Pancreas (tissue), 10 donors: Measurements from ENCODE around the gene GRIK1. TPM values are rescaled to one million over a fixed set of nuclear protein-coding genes. Genes with fewer than 3 reads are reported as not detected.

Source experiments
- ATAC-seq, 4 donors: fragments of 200-7000 bp; cut with Tn5 transposase; one replicate each; pipeline versions ENCODE4 v1.8.0 to v1.9.1; 2020; ENCODE audit warnings: mild to moderate bottlenecking in 4 of 4, moderate library complexity in 4 of 4
- DNase-seq, 6 donors: peaks; one replicate each; pipeline ENCODE4 v3.0.0-alpha.2; 2020
- FAIRE-seq: peaks from 2 replicates; lab custom pipeline; 2012; peaks lifted over from hg19 to GRCh38; lab: Jason Lieb, UNC
- H3K27ac ChIP-seq, 4 donors: fragments of 200-600 bp; sonication (generic); 1 replicate in 3 of 4; 2 replicates in 1 of 4; pipeline versions ENCODE4 v1.5.0 to v1.8.0; 2020
- H3K27me3 ChIP-seq, 4 donors: fragments of 200-600 bp; one replicate each; pipeline ENCODE4 v1.8.0; 2021
- H3K36me3 ChIP-seq, 3 donors: fragments of 200-600 bp; sonication (generic) in 1 of 3; one replicate each; pipeline versions ENCODE4 v1.5.0 to v1.8.0; 2020 to 2021
- H3K4me1 ChIP-seq, 3 donors: fragments of 200-600 bp; one replicate each; pipeline ENCODE4 v1.8.0; 2021
- H3K4me3 ChIP-seq, 4 donors: fragments of 200-600 bp; sonication (generic) in 2 of 4; one replicate each; pipeline versions ENCODE4 v1.5.0 to v1.8.0; 2020 to 2021
- H3K9me3 ChIP-seq, 4 donors: fragments of 200-600 bp; one replicate each; pipeline ENCODE4 v1.8.0; 2021
- CTCF ChIP-seq, 4 donors: fragments of 200-600 bp; sonication (generic) in 3 of 4; IDR thresholded peaks; one replicate each; pipeline versions ENCODE4 v1.5.0 to v1.8.0; 2021; ENCODE audit warnings: antibody characterized with exemption in 4 of 4
- WGBS, 2 donors: extraction: QIAGEN DNeasy Blood & Tissue Kit; methylation state at CpG; one replicate each; pipeline ENCODE4 v1.1.7; 2013; 5-methylcytosine and 5-hydroxymethylcytosine counted together
- intact Hi-C, 3 donors: fragments of 100-400 bp; cut with DNase I; formaldehyde crosslinking; loops; one replicate each; pipeline versions ENCODE4 v1.11.1 to v1.14.2; 2022
- polyA plus RNA-seq, 2 donors: library from polyadenylated mRNA; stranded (reverse); fragments of 200-250 nt; gene quantifications; one replicate each; pipeline ENCODE4 v1.2.3, GENCODE V29; 2013
- total RNA-seq, 6 donors: library from RNA; stranded (reverse); fragmentation: NEBNext Ultra II Directional in 4 of 6; extraction: Animal tissue kit (Norgen Biotek cat#: 25700) in 4 of 6; gene quantifications; one replicate each; pipeline versions ENCODE4 v1.2.1 to v1.2.4, GENCODE V29; 2021 to 2023
- donor health status: healthy with polysubstance abuse.
- donor health status: DM: no; HTN: no; CAD: no; lungs with moderate emphysema.
- donor health status: DM: no; HTN: no; CAD: no.
- donor health status: control.
- donor health status: control.
- donor health status: Bipolar disorder and iron deficiency.
- donor health status: DM: yes; HTN: yes; CAD: no.
- donor health status: DM: no; HTN: no; CAD: no.
- donor health status: DM: no; HTN: no; CAD: no.
- donor health status: DM: yes; HTN: yes; CAD: no.

Gene GRIK1
- total and polyA plus RNA-seq, 8 donors, result 0.02 to 0.09 (median 0.08) TPM; not detected in 5

GRCh38 chr21:29730281-29730680, 209.5 kb downstream of the GRIK1 start:
- Histone ChIP-seq H3K27ac (no peak overlapping the region), H3K9me3 (no peaks in the 10 kb centered on the region), H3K36me3 (no peaks in the 10 kb centered on the region), H3K27me3 (no peaks in the 10 kb centered on the region), H3K4me3 (no peak overlapping the region), H3K4me1 (peaks cover 0 to 2% (median 0%) of the 10 kb centered on the region in 3 donors)
- 55 to 63% methylated on average over 1 of the region's 1 CpG for WGBS, 2 donors
- no peak for FAIRE-seq
- ATAC-seq, result no peak
- TF ChIP-seq CTCF (IDR thresholded peaks at IDR 0.05), result no peak
- DNase-seq, result no peak
- intact Hi-C loops, result no loop called here

- intact Hi-C loops, result no loop called here
- Histone ChIP-seq H3K4me1 (peaks cover 12 to 15% (median 13%) of the 10 kb centered on the region in 3 donors), H3K9me3 (no peaks in the 10 kb centered on the region), H3K27ac (no peak overlapping the region), H3K27me3 (no peaks in the 10 kb centered on the region), H3K4me3 (no peak overlapping the region), H3K36me3 (no peaks in the 10 kb centered on the region)
- no peak for DNase-seq
- no peak for TF ChIP-seq CTCF (IDR thresholded peaks at IDR 0.05)
- no peak for ATAC-seq
- no peak for FAIRE-seq
These were observed 213.8 kb downstream of the GRIK1 start for GRCh38 chr21:29726044-29726443.

- WGBS, 2 donors, result 20 to 21% methylated on average over 9 of the region's 9 CpGs
- ATAC-seq (peak; percentile 88 to 95 (median 92)), DNase-seq (peak in 3 of 6 donors; percentile 13 to 20 (median 19)), FAIRE-seq (no peak)
- no peak for TF ChIP-seq CTCF (IDR thresholded peaks at IDR 0.05)
- H3K9me3 ChIP-seq, result no peaks in the 10 kb centered on the region
- no peaks in the 10 kb centered on the region for H3K27me3 ChIP-seq
- no peaks in the 10 kb centered on the region for H3K36me3 ChIP-seq
- intact Hi-C loops, result no loop called here
- peaks cover 12 to 15% (median 13%) of the 10 kb centered on the region in 3 donors for H3K4me1 ChIP-seq
- peak overlapping the region in 2 of 4 donors; percentile 19 to 29 for H3K27ac ChIP-seq
- H3K4me3 ChIP-seq, result peak overlapping the region in 1 of 4 donors; percentile 15
These were observed 214.6 kb downstream of the GRIK1 start for GRCh38 chr21:29725025-29725736.

- H3K27ac ChIP-seq, result no peak overlapping the region
- H3K27me3 ChIP-seq, result no peaks in the 10 kb centered on the region
- H3K4me1 ChIP-seq, result peaks cover 12 to 15% (median 13%) of the 10 kb centered on the region in 3 donors
- ATAC-seq (no peak), FAIRE-seq (no peak), DNase-seq (no peak)
- intact Hi-C loops, result no loop called here
- H3K4me3 ChIP-seq, result no peak overlapping the region
- no peaks in the 10 kb centered on the region for H3K9me3 ChIP-seq
- 93 to 98% methylated on average over 2 of the region's 2 CpGs for WGBS, 2 donors
- no peak for TF ChIP-seq CTCF (IDR thresholded peaks at IDR 0.05)
- no peaks in the 10 kb centered on the region for H3K36me3 ChIP-seq
These were observed 217.8 kb downstream of the GRIK1 start for GRCh38 chr21:29721964-29722363.

GRCh38 chr21:29721221-29721620, 218.6 kb downstream of the GRIK1 start:
- H3K9me3 ChIP-seq, result no peaks in the 10 kb centered on the region
- H3K27me3 ChIP-seq, result no peaks in the 10 kb centered on the region
- H3K27ac ChIP-seq, result no peak overlapping the region
- 86 to 87% methylated on average over 5 of the region's 5 CpGs for WGBS, 2 donors
- ATAC-seq (no peak), DNase-seq (no peak), FAIRE-seq (no peak)
- H3K4me3 ChIP-seq, result no peak overlapping the region
- H3K4me1 ChIP-seq, result peaks cover 12 to 15% (median 13%) of the 10 kb centered on the region in 3 donors
- no peak for TF ChIP-seq CTCF (IDR thresholded peaks at IDR 0.05)
- H3K36me3 ChIP-seq, result no peaks in the 10 kb centered on the region
- intact Hi-C loops, result no loop called here
